ENCODE measurements around the gene CSRP1. TPM values are rescaled to one million over a fixed set of nuclear protein-coding genes. Genes with fewer than 3 reads are reported as not detected.

Gene CSRP1
- total RNA-seq, 2 donors from 2014 or later = 2,051 to 3,060 TPM

- Histone ChIP-seq H3K9me3 (no peaks in the 10 kb centered on the region), H3K36me3 (peaks cover 5% of the 10 kb centered on the region), H3K4me3 (peak overlapping the region; percentile 94), H3K4me1 (ENCODE audit: control insufficient read depth in 1 of 2, low read depth in 2 of 2) (peaks cover 40 to 80% of the 10 kb centered on the region in 2 donors), H3K27ac (peak overlapping the region; percentile 94 to 96), H3K27me3 (replicated peaks; ENCODE audit: insufficient read depth) (no peaks in the 10 kb centered on the region)
- DNase-seq (ENCODE audit: low spot score) (no peak), ATAC-seq (ENCODE audit: insufficient number of reproducible peaks, low FRiP score, low read depth) (no peak)
- no peak for TF ChIP-seq CTCF (IDR thresholded peaks at IDR 0.05)
These were observed 4.4 kb downstream of the CSRP1 start for GRCh38 chr1:201502511-201502857.

GRCh38 chr1:201501812-201502510 is 5.0 kb downstream of the CSRP1 start:
- no peak for TF ChIP-seq CTCF (IDR thresholded peaks at IDR 0.05)
- peak overlapping the region; percentile 94 to 96 for H3K27ac ChIP-seq
- peaks cover 38 to 81% of the 10 kb centered on the region in 2 donors for H3K4me1 ChIP-seq (ENCODE audit: control insufficient read depth in 1 of 2, low read depth in 2 of 2)
- peak overlapping the region; percentile 94 for H3K4me3 ChIP-seq
- H3K9me3 ChIP-seq = no peaks in the 10 kb centered on the region
- DNase-seq (ENCODE audit: low spot score) = no peak
- H3K27me3 ChIP-seq (replicated peaks; ENCODE audit: insufficient read depth) = no peaks in the 10 kb centered on the region
- H3K36me3 ChIP-seq = peaks cover 5% of the 10 kb centered on the region
- ATAC-seq (ENCODE audit: insufficient number of reproducible peaks, low FRiP score, low read depth) = no peak

- H3K4me3 ChIP-seq = peak overlapping the region; percentile 43
- no peak for ATAC-seq (ENCODE audit: insufficient number of reproducible peaks, low FRiP score, low read depth)
These were observed 5.8 kb downstream of the CSRP1 start for GRCh38 chr1:201501144-201501543.

GRCh38 chr1:201500670-201501120 is 6.2 kb downstream of the CSRP1 start:
- ATAC-seq (ENCODE audit: insufficient number of reproducible peaks, low FRiP score, low read depth) = no peak
- no peak for TF ChIP-seq CTCF (IDR thresholded peaks at IDR 0.05)
- DNase-seq (ENCODE audit: low spot score) = no peak

More at GRCh38 chr1:201501144-201501543, 5.8 kb downstream of the CSRP1 start:
- DNase-seq (ENCODE audit: low spot score) = no peak
- no peaks in the 10 kb centered on the region for H3K27me3 ChIP-seq (replicated peaks; ENCODE audit: insufficient read depth)
- no peaks in the 10 kb centered on the region for H3K9me3 ChIP-seq
- peaks cover 5% of the 10 kb centered on the region for H3K36me3 ChIP-seq
- H3K27ac ChIP-seq = peak overlapping the region; percentile 94 to 96
- peaks cover 46 to 89% of the 10 kb centered on the region in 2 donors for H3K4me1 ChIP-seq (ENCODE audit: control insufficient read depth in 1 of 2, low read depth in 2 of 2)
- no peak for TF ChIP-seq CTCF (IDR thresholded peaks at IDR 0.05)

GRCh38 chr1:201499795-201500669 is 6.9 kb downstream of the CSRP1 start:
- no peaks in the 10 kb centered on the region for H3K9me3 ChIP-seq
- DNase-seq (ENCODE audit: low spot score) = no peak
- peak overlapping the region; percentile 43 for H3K4me3 ChIP-seq
- H3K36me3 ChIP-seq = peaks cover 11% of the 10 kb centered on the region
- no peak for TF ChIP-seq CTCF (IDR thresholded peaks at IDR 0.05)
- H3K27me3 ChIP-seq (replicated peaks; ENCODE audit: insufficient read depth) = no peaks in the 10 kb centered on the region
- peak overlapping the region; percentile 94 to 96 for H3K27ac ChIP-seq
- H3K4me1 ChIP-seq (ENCODE audit: control insufficient read depth in 1 of 2, low read depth in 2 of 2) = peaks cover 56 to 96% of the 10 kb centered on the region in 2 donors
- peak; percentile 23 for ATAC-seq (ENCODE audit: insufficient number of reproducible peaks, low FRiP score, low read depth)

More at GRCh38 chr1:201500670-201501120, 6.2 kb downstream of the CSRP1 start:
- Histone ChIP-seq H3K27ac (peak overlapping the region; percentile 94 to 96), H3K9me3 (no peaks in the 10 kb centered on the region), H3K36me3 (peaks cover 5% of the 10 kb centered on the region), H3K4me3 (peak overlapping the region; percentile 43), H3K4me1 (ENCODE audit: control insufficient read depth in 1 of 2, low read depth in 2 of 2) (peaks cover 50 to 93% of the 10 kb centered on the region in 2 donors), H3K27me3 (replicated peaks; ENCODE audit: insufficient read depth) (no peaks in the 10 kb centered on the region)

Data from thoracic aorta (tissue), 2 donors.